HG03108 (cell line): ENCODE results near the gene GOLGA6A.
"Not testable (repeated sequence)": the region's sequence is repeated elsewhere in the genome, so short reads cannot be mapped to it uniquely, and the experiment has no call there.

ENCODE experiments used
- ATAC-seq: cut with Tn5 transposase; IDR thresholded peaks from one replicate; pipeline ENCODE4 v1.9.1; 2021; ENCODE audit warnings: moderate library complexity; ENCODE audit not compliant: unreplicated experiment

The GOLGA6A gene, protein sequence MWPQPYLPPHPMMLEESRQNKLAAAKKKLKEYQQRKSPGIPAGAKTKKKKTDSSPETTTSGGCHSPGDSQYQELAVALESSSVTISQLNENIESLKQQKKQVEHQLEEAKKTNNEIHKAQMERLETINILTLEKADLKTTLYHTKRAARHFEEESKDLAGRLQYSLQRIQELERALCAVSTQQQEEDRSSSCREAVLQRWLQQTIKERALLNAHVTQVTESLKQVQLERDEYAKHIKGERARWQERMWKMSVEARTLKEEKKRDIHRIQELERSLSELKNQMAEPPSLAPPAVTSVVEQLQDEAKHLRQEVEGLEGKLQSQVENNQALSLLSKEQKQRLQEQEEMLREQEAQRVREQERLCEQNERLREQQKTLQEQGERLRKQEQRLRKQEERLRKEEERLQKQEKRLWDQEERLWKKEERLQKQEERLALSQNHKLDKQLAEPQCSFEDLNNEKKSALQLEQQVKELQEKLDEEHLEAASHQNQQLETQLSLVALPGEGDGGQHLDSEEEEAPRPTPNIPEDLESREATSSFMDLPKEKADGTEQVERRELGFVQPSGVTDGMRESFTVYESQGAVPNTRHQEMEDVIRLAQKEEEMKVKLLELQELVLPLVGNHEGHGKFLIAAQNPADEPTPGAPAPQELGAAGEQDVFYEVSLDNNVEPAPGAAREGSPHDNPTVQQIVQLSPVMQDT

DNA sequence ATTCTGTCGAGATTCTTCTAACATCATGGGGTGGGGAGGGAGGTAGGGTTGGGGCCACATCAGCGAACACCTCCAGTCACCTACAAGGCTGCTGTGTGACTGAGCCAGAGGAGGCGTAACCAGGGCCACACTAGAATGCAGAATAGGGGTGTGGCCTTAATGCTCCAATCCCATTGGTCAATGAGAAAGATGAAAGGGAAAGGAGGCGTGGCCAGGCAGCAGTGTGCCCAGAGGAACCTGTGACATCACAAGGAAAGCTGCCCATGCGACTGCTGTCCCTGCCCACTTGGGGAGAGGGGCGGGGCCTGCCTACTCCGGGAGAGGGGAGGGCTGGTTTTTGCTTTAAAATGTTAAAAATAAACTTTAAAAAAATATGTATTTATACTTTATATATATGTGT, at the start of gene GOLGA6A:
Gene GOLGA6A, minus strand, starts transcription at position 101 of the 400 bp plus-strand sequence. Its CDS starts 41 bp downstream, at position 60.
- ATAC-seq, result not testable (repeated sequence)

DNA sequence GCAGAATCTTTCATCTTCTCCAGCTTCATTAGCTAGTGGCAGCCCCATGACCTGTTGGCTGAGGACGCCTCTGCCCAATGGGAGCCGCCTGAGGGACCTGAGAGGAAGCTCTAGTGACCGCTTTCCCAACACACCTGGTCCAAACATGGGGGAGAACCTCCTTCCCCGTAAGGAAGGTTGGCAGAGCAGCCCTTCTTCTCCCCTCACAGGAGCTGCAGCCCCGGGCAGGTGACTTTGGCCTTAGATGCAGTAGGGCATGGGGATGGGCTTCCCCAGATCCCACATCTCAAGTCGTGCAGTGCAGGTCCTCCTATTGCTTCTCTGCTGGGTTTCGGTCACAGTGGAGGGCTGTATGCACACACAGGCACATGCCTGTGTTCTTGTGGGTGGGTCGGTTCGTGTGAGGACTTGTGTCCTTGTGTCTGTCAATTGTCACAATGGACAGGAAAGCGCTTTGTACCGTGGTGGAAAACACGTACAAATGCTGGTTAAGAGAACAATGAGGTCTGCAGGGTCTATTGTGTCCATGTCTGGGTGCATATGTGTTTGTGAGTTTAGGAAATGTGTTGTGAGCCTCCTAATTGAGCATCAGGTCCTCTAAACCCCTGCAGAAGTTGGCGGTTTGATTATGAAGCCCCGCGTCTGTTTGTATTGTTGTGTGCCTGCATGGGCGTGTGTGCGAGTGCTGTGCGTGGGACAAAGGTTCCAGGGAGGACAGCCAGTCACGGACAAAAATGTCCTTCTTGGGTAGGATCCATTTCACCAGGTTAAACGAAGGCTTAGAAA, 49.5 kb upstream of the GOLGA6A start:
- no peak for ATAC-seq

DNA sequence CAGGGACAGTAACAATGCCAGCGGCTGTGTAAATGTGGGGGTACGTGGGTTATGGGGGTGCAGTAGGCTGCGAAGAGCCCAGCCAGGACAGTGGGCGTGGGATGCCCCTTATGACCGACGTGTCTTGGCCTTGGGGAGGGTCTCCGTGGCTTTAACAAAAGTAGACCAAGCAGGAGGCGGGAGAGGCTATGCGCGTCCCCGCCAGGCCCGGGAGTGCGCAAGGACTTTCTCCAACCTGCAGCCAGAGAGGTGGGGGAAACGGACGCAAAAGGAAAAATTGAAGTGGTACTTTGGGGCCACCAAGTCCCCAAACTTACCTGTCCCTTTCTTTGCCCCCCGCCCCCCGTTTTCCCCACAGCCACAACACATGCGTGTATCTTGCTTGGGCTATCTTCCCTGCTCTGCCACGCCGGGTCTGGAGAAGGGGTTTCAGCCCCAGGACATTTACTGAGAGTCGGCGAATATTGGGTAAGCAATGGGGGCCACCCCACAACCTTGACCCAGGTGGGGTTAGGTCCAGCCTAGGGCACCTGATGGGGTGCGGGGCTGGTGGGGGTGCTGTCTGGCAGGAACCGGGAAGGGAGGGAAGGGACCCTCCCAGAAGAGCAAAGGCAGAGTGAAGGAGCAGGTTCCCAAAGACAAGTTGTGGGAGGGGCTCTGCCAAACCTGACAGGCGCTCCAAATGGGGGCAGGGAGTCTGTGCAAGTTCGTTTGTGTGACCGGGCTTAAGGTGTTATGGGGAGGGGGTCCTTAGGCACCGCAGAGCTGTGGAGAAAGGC, 48.7 kb upstream of the GOLGA6A start:
- no peak for ATAC-seq

DNA sequence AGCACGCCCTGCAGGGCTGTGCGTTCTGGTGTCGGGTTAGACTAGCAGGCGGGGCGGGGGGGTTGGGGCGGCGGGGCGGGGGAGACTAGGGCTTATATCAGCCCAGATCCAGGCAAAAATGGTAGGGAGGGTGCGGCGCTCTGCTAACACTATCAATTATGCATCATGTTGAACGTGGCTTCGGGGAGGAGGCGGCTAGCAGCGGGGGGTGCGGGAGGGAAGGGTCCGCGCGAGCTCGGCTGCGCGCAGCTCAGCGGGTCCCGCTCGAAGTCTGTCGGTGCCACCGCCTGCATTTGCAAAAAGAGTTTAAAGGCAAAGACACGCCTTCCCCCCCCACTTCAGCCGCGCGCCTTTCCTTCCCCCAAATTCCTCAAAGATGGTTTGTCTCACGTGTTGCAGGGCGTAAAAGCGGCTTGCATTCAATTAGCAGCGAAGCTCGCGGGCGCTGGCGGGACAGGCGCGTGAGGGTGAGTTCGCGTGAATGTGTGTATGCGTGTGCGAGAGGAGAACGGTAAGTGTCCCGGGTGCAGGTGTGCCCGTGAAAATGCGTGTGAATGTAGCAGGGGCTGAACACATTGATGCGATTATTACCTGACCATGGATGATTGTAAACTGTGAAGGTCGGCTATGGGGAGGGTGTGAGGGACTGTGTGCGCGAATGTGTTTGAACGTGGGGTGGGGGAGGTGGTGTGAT, 48.0 kb upstream of the GOLGA6A start, which contains the start of gene ISLR2:
Gene ISLR2, plus strand, starts transcription at position 432 of the 694 bp plus-strand sequence. CDS start 2,169 bp downstream, outside the sequence.
- no peak for ATAC-seq

DNA sequence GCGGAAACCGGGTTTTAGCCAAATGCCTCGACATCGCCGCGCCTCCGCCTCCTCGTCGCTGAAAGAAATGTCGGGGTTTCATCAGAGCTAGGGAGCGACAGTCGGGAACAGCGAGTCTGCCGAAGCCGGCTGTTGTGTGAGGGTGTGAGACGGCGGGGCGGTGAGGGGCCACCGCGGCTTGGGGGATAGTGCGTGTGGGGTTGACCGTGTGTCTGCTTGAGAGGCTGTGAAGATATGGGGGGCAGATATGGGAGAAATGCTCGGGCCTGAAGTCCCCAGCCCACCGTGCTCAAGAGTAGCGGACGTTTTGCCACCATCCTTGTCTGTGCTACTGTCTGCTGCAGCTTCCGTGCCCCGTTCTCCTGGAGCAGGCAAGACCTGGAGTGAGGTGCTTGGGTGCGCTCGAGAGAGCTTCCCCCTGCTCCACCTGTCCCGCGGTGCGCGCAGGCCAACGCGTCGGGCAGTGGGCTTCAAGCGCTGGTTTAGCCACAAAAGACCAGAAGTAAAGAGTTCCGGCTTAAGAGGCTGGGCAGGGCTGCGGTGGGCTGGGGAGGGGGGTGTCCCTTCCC, 47.3 kb upstream of the GOLGA6A start:
- no peak for ATAC-seq

DNA sequence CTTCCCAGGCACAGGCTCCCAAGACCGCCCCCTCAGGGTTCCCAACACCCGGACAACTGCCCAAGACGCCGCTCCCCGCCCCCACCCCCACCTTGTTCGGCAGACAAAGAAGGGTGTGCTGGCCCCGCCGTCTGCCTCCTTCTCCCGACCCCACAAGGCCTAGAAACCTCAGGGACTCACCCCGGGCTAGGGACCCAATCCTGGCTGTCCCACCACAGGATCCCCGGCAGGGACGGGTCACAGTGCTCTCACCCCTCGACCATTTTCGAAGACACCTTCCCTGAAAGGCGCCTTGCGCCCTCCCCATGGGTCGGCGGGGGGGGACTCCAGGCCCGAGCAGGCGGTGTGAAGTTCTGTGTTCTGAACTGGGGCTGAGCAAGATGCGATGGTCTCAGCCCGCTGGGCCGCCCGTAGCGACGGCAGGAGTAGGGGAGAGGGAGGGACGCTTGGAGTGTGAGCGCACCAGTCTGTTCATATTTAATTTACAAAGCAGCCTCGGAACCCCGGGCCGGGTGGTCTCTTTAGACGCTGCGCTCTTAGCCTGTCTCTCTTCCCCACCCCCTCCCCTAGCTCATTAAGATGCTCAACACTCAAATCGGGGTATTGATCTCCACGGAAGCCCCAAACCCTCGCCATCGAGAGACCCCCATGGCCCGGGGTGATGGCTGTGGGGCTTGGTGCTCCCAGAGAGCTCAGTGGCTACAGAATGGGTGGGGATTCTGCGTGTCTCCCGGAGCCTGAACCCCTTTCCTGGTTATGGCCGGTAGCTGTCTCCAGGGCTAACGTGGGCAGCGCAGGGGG, 46.6 kb upstream of the GOLGA6A start:
- no peak for ATAC-seq

DNA sequence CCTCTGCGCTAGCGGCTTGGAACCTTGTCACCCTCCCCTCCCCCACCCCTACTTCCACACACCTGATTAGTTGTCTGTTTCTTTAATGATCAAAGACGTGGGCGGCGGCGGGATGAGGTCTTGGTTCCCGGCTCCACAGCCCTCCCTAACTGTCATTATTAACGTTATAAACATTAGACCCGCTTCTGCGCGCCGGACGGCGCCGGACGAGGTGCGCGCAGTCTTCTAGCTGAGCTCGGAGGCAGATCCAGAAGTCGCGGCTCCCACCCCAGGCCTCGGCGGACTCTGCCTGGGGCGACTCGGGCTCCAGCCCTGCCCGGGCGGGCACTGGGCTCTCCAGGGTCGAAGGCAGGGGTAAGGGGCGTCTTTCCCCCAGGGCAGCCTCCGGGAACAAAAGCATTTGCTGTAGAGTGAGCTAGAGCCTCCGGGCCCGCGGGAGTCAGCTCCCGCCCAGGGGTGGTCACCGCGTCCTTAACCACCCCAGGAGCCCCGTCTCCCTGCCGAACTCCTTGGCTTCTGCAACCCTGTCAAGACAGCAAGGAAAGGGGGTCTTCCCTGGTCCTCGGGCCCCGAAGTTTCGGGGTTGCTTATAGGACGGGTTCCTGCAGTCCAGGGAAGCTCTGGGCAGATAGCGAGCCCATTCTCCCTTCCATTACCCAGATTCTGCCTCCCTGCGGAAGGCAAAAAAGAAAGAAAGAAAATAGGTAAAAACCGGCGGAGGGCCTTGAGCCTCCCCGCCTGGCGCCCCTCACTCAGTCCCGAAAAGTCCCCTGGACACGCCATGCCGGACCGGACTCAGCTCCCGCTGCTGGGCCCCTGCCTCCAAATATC, 45.8 kb upstream of the GOLGA6A start:
- ATAC-seq, result no peak

DNA sequence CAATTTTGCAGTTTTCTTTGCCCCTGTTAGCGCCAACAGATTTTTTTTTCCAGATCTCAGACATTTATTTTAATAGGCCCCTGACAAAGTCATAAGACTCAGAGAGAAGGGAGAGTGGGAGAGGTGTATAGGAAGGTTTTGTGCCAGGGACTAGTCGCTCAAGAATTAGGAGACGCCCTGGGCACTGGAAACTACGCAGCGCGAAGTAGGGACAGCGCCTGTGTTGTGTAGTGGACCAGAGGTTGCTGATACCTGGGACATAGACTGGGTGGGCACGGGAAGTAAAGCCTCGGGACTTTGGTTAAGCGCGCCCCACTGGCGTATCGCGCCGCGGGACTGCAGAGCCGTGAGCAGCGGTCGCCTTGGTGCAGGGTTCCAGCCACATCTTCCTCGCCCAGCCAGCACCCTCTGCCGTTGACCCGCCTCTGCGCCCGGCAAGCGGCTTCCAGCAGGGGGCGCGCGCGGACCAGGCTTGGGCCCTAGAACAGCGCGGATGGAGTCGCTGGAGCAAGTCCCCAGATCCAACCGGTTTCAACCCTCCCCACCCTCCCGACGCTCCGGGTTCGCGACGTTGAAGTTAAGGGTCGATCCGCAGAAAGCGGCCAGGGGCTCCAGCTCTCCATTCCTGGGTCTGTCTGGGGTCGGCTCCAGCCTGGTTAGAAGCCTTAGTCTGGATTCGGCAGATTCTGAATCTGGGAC, 45.1 kb upstream of the GOLGA6A start:
- no peak for ATAC-seq

DNA sequence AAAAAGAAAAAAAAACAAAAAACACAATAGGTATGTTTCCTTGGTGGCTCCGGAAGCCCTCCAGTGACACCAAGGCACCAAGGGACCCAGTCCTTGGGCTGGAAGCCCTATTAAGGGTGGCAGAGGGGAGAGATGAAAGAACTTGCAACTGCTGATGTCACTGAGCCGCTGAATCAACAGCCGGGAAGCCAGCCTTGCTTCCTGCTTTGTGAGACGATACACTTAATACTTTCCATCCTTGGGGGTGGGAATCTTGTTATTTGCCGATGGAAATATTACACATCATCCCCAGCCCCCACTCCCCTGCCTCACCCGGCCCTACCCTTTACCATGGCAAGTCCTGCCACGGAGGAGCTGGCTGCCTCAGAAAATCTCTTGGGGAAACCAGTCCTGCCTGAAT, 42.4 kb upstream of the GOLGA6A start:
- ATAC-seq, result no peak

DNA sequence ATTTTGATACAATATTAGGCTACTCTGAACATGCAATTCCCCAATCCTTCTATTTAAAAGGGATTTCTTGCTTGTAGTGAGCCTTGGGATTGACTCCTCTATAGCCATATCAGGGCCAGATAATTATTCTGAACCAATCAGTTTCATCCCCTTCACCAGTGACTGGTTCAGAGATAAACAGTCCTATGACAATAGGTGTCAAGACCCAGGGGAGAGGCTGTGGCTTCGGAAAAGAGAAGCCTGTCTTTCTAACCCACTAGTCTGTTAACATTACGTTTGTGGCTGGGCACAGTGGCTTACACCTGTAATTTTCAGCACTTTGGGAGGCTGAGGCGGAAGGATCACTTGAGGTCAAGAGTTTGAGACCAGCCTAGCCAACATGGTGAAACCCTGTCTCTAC, 41.8 kb upstream of the GOLGA6A start:
- ATAC-seq, result no peak

DNA sequence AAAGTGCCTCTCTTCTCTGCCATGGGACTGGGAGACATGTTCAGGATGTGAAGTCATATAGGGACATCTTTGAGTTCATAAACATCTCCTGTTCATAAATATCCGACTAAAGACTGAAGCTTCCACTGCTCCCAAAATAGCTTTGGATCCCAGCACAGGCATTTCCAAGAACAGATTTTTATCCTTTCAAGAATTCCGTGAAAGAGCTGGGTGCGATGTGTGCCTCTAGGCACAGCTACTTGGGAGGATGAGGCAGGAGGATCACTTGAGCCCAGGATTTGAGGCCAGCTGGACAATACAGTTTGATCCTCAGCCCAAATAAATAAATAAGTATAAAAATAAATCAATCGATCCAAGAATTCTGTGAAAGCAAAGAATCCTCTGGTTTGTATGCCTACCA, 41.3 kb upstream of the GOLGA6A start:
- no peak for ATAC-seq

DNA sequence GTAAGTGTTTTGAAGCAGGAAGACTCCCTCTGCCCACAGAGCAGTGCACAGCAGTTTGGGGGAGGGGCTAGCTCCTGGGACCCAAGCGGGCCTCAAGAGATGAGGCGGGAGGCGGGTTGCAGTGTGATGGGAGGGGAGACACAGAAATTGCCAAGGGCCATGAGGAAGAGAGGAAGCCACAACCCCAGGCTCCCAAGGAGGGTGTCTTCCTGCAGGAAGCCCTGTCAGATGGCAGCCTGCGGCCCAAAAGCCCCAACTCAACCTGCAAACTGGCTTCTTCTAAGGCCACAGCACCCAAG, 40.7 kb upstream of the GOLGA6A start:
- no peak for ATAC-seq

DNA sequence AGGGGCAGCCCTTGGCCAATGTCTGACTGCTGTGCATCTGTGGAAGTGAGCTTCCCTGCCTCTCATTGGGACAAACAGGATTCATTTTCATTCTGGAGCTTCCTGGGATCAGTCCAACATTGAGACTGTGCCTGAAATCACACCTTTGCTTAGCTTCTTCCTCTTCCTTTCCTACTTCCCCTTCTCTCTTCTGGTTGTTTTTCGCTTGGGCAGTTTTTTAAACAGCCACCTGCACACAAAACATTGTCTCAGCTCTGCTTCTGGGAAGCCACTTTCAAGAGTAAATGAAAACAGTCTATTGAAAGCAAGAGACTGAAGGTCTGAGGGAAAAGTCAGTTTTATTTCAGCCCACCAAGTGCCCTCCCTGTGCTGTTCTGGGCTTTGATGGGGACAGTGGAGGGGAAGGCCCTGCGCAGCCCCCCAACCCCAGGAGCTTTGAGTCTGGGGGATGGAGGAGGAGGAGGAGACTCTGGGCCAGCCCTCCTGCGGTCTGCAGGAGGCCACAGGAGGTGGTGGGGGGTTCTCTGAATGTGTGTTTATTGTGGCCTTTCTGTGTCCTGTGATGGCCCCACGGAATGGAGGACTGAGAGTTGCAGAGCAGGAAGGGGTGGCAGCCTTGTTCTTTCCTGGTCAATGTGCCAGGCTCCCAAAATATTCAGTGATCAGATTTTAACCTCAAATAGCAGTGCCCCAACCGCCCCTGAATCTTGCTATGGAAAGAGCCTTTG, 40.2 kb upstream of the GOLGA6A start:
- no peak for ATAC-seq

DNA sequence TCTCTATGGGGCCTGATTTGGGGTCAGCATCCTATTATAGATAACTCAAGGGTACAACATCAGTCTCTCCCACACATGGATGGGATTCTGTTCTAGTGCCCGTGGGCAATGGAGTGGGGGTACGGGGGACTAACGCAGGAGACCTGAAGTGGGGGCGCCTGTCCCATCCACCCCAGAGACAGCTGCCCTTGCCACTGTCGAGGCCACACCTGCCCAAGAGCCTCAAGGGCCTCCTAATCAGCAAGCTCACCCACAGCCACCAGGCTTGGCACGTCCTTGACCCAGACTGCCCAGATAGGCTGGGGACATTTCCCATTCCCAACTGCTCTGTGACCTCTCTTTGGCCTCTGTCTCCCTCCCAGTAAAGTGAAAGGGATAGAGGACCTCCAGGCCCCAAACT, 39.5 kb upstream of the GOLGA6A start:
- no peak for ATAC-seq

DNA sequence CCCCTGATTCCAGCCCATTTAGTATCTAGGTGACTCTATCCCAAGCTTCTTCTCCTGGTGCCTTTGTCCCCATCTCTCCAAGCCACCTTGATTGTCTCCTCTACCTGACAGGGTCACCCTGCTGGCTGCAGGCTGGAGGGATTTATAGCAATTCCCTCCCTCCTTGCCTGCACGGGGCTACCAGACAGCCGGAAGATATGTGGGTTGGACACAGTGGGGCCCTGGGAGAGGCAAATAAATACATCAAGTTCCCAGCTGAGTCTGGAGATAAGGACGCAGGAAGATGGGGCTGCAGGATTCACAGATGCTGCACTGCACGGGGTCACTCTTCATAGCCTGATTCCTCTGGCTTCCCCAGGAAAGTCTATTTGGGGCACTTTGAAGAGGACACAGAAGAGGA, 38.7 kb upstream of the GOLGA6A start:
- ATAC-seq, result no peak

DNA sequence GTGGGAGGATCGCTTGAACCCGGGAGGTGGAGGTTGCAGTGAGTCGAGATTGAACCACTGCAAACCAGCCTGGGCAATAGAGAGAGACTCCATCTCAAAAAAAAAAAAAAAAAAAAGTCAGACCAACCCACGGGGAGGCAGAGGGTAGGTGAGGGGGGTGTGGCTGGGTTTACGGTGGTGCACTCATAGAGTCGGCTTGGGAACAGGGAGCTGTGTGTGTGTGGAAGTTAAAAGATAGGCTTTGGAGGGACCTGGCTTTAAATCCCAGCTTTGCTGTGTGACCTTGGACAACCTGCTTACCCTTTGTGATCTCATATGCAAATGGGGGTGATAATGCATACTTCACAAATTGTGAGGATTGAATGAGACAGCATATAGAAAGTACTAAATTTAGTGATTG, 38.1 kb upstream of the GOLGA6A start:
- ATAC-seq, result no peak

DNA sequence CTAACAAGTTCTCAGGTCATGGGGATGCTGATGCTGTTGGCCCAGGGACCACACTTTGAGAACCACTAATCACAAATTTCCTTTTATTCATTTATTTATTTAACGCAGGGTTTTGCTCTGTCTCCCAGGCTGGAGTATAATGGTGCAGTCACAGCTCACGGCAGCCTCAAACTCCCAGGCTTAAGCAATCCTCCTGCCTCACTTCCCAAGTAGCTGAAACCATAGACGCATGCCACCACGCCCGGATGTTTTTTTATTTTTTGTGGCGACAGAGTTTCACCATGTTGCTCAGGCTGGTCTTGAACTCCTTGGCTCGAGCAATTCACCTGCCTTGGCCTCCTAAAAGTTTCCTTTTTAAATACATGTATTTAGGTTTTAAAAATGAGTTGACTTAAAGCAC, 27.4 kb upstream of the GOLGA6A start:
- no peak for ATAC-seq
